Suprapubic skin (tissue), 3 donors: ENCODE measurements around the gene DGKQ.

ENCODE experiments used
- CTCF ChIP-seq, 2 donors: fragments of 200-600 bp in 1 of 2; fragments of 450-650 bp in 1 of 2; sonication (generic) in 1 of 2; IDR thresholded peaks; one replicate each; pipeline ENCODE4 v1.5.1; 2016 to 2019; ENCODE audit warnings: antibody characterized with exemption in 2 of 2, mild to moderate bottlenecking in 1 of 2, moderate library complexity in 1 of 2
- POLR2A ChIP-seq, 2 donors: fragments of 450-650 bp; IDR thresholded peaks; one replicate each; pipeline ENCODE4 v1.6.1; 2017; ENCODE audit warnings: antibody characterized with exemption in 2 of 2, mild to moderate bottlenecking in 2 of 2, moderate library complexity in 2 of 2

- TF ChIP-seq CTCF (IDR thresholded peaks at IDR 0.05) (no peak), POLR2A (IDR thresholded peaks at IDR 0.05) (no peak)
Measured at GRCh38 chr4:965766-966134, 7.6 kb downstream of the DGKQ start.
